ENCODE data around the gene ADAMTS4. TPM values are rescaled to one million over a fixed set of nuclear protein-coding genes. Genes with fewer than 3 reads are reported as not detected.
A peak's percentile ranks its signal among the peaks of the same experiment; 100 is the strongest.

ADAMTS4 gene
- total and polyA plus RNA-seq, 5 experiments from 2014 or later, result 0.07 to 7.0 (median 0.34) TPM

DNA sequence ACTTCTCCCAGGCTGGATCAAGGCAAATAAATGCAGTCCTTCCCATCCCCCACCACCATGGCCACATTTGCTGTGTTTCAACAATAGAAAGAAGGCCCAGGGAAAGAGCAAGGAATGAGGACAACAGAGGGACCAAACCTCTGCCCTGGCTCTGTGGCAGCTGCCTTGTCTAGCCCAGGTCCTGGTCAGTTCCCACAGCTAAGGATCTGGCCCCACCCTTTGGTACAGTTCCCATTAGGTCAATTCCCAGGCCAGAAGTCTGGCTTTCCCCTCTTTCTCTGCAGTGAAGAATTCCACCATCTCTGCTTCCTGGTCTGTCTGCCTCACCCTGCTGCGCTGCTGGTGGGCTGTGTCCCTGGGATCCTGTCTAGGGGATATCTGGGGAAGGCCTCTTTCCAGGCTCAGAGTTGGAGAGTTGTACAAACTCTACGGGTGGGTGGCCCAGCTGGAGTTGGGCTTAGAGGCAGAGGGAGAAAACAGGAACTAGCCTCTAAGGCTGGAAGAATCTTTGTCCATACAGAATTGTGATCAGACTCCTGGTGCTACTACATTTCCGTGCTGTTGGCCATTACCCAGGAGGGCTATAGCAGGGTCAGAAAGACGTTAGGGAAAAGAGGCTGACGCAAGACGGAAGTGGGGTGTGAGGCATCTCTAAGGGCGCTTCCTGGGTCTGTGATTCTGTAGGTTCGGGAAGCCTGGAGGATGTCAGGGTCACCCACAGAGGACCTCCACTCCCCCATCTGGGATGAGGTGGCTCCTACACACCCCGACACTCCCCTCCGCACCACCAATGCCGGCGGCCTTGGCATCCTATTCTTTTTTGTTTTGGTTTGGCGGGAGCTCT is 2.4 kb upstream of the ADAMTS4 start:
- H3K27me3 Mint-ChIP-seq, result no peaks in the 10 kb centered on the region
- DNase-seq, result no peak
- peaks cover 29 to 75% (median 66%) of the 10 kb centered on the region in 4 donors for H3K4me1 Mint-ChIP-seq

GRCh38 chr1:161200421-161200991 is 1.7 kb upstream of the ADAMTS4 start:
- Mint-ChIP-seq H3K27me3 (no peaks in the 10 kb centered on the region), H3K36me3 (peaks cover 0 to 19% (median 7%) of the 10 kb centered on the region in 3 donors), H3K4me1 (peaks cover 29 to 74% (median 61%) of the 10 kb centered on the region in 4 donors), H3K27ac (peak overlapping the region; percentile 92 to 99 (median 98)), H3K9me3 (no peaks in the 10 kb centered on the region), H3K4me3 (peak overlapping the region; percentile 40 to 97 (median 92))
- POLR2A ChIA-PET, result interaction anchor here (1.0 to 7.3 kb wide), 8 partner anchors 8 to 181 kb away, joined by 3 to 231 read pairs (median 34); partner anchors contain the start of genes APOA2, B4GALT3, FCER1G and PPOX
- ATAC-seq (peak in 1 of 2 donors; percentile 17), DNase-seq (peak in 2 of 10 donors; percentile 30 to 34)

More for the DNA sequence above, 2.4 kb upstream of the ADAMTS4 start:
- Mint-ChIP-seq H3K4me3 (peak overlapping the region; percentile 92 to 97 (median 94)), H3K36me3 (peaks cover 0 to 25% (median 7%) of the 10 kb centered on the region in 3 donors), H3K27ac (peak overlapping the region; percentile 95 to 99 (median 99)), H3K9me3 (no peaks in the 10 kb centered on the region)
- ATAC-seq, result peak in 1 of 2 donors; percentile 1
- POLR2A ChIA-PET, result interaction anchor here (0.8 to 7.3 kb wide), 25 partner anchors 9 to 191 kb away, joined by 3 to 231 read pairs (median 7); partner anchors contain the start of genes APOA2, B4GALT3, FCER1G and PPOX

GRCh38 chr1:161199506-161200139 is 769 bp upstream of the ADAMTS4 start:
- no peak for DNase-seq
- peaks cover 29 to 77% (median 62%) of the 10 kb centered on the region in 4 donors for H3K4me1 Mint-ChIP-seq
- H3K27me3 Mint-ChIP-seq, result no peaks in the 10 kb centered on the region
- H3K9me3 Mint-ChIP-seq, result no peaks in the 10 kb centered on the region
- peak overlapping the region in 7 of 10 donors; percentile 58 to 97 (median 94) for H3K4me3 Mint-ChIP-seq
- ATAC-seq, result no peak
- peaks cover 0 to 10% (median 7%) of the 10 kb centered on the region in 3 donors for H3K36me3 Mint-ChIP-seq
- POLR2A ChIA-PET, result interaction anchor here (0.6 to 6.5 kb wide), 5 partner anchors 8 to 26 kb away, joined by 3 to 90 read pairs (median 6); partner anchors contain the start of gene TOMM40L
- peak overlapping the region; percentile 75 to 99 (median 97) for H3K27ac Mint-ChIP-seq

DNA sequence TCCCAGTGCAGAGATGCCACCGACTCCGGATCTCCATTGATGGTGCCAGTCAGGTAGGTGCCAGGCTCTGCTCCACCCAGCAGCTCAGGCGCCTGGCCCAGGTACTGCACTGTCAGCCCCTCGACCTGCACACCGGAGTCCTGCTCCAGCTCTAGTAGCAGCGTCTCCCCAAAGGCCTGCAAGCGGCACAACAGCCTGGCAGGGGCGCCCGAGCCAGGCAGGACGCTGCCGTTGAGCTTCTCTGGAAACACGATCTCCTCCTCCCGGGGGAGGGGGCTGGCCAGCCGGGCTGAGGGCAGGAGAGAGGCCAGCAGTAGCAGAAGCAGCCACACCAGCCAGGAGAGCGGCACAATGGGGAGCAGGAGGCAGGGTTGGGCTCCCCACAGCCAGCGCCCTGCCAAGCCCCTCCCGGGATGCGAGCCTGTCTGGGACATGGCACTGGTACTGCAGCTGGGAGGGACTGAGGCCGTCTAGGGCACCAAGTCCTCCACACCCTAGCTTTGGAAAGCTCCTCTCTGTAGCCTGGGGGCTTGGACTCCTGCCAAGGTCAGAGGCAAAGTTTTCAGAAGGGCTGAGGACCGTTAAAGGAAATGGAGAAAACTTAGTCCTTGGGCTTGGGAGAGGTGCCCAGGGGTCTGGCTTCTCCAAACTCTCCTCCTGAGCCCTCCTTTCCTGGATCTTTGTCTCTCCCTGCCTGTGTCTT is 509 bp downstream of the ADAMTS4 start:
- Mint-ChIP-seq H3K4me3 (no peak overlapping the region), H3K27me3 (no peaks in the 10 kb centered on the region), H3K36me3 (no peaks in the 10 kb centered on the region), H3K9me3 (no peaks in the 10 kb centered on the region), H3K27ac (peak overlapping the region in 4 of 10 donors; percentile 50 to 95 (median 69)), H3K4me1 (peaks cover 21 to 72% (median 53%) of the 10 kb centered on the region in 4 donors)
- no peak for DNase-seq
- POLR2A ChIA-PET, result interaction anchor here (1.9 to 6.5 kb wide), 3 partner anchors 17 to 33 kb away, joined by 8 to 90 read pairs (median 11); partner anchors contain the start of genes PPOX and TOMM40L
- ATAC-seq, result no peak

- Mint-ChIP-seq H3K27me3 (no peaks in the 10 kb centered on the region), H3K27ac (peak overlapping the region in 3 of 10 donors; percentile 40 to 84 (median 43)), H3K4me3 (peak overlapping the region in 1 of 10 donors; percentile 51), H3K36me3 (no peaks in the 10 kb centered on the region), H3K9me3 (no peaks in the 10 kb centered on the region), H3K4me1 (peaks cover 22 to 72% (median 55%) of the 10 kb centered on the region in 4 donors)
- POLR2A ChIA-PET, result interaction anchor here (1.9 to 3.5 kb wide), 3 partner anchors 28 to 109 kb away, joined by 6 to 11 read pairs (median 8); partner anchors contain the start of genes PPOX and TOMM40L
- DNase-seq, result no peak
- ATAC-seq, result no peak
Observed at GRCh38 chr1:161197560-161198193, 1.2 kb downstream of the ADAMTS4 start.

GRCh38 chr1:161196521-161197451 is 2.1 kb downstream of the ADAMTS4 start:
- no peaks in the 10 kb centered on the region for H3K27me3 Mint-ChIP-seq
- DNase-seq (no peak), ATAC-seq (no peak)
- H3K27ac Mint-ChIP-seq, result peak overlapping the region in 2 of 10 donors; percentile 13 to 52
- peaks cover 25 to 72% (median 60%) of the 10 kb centered on the region in 4 donors for H3K4me1 Mint-ChIP-seq
- POLR2A ChIA-PET, result interaction anchor here (0.6 to 3.5 kb wide), 6 partner anchors 10 to 110 kb away, joined by 4 to 25 read pairs (median 7); partner anchors contain the start of genes PPOX and TOMM40L
- no peaks in the 10 kb centered on the region for H3K36me3 Mint-ChIP-seq
- H3K4me3 Mint-ChIP-seq, result no peak overlapping the region
- no peaks in the 10 kb centered on the region for H3K9me3 Mint-ChIP-seq

DNA sequence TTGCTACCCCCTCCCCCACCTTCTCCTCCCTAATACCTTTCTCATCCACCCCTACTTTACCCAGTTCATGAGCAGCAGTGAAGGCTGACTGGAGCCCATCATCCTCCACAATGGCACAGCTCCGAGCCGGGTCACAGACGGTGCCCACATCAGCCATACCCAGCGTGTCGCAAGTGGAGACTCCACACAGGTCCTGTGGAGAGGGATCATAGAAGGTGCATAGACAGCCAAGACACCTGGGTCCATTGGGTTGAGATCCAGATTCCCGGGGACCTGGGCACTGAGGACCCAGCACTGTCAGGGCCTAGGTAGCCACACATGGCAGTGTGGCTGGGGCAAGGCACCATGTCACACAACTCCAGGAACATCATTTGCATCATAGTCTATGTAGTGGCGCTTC is 2.7 kb downstream of the ADAMTS4 start:
- no peak for ATAC-seq
- POLR2A ChIA-PET, result interaction anchor here (2.5 to 5.8 kb wide), 3 partner anchors 14 to 110 kb away, joined by 6 to 48 read pairs (median 25); partner anchors contain the start of gene PPOX
- peak overlapping the region in 4 of 10 donors; percentile 13 to 71 (median 48) for H3K27ac Mint-ChIP-seq

DNA sequence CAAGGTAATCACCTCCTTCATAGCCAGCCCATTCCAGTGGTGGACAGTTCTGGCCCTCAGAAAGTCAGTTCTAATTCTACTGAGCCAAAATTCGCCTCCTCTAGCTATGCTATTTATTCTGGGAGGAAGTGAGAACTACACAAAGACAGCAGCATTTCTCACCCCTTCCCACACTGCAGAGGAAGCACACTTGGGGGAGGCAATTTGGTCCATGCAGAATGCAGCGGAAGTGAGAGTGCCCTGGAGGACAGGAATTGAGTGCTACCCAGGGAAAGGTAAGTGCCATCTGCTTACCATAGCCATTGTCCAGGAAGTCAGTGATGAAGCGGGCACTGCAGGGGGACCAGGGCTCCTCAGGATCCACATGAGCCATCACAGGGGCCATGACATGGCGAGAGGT is 3.7 kb downstream of the ADAMTS4 start:
- no peak for DNase-seq
- peak overlapping the region in 9 of 10 donors; percentile 58 to 92 (median 86) for H3K27ac Mint-ChIP-seq
- no peak for ATAC-seq
- no peaks in the 10 kb centered on the region for H3K27me3 Mint-ChIP-seq
- peaks cover 13 to 60% (median 48%) of the 10 kb centered on the region in 4 donors for H3K4me1 Mint-ChIP-seq
- no peaks in the 10 kb centered on the region for H3K9me3 Mint-ChIP-seq
- POLR2A ChIA-PET, result interaction anchor here (1.8 to 5.8 kb wide), 4 partner anchors 14 to 31 kb away, joined by 7 to 48 read pairs (median 18); partner anchors contain the start of genes PPOX and TOMM40L
- peak overlapping the region in 5 of 10 donors; percentile 23 to 68 (median 37) for H3K4me3 Mint-ChIP-seq
- no peaks in the 10 kb centered on the region for H3K36me3 Mint-ChIP-seq

More for the DNA sequence above, 2.7 kb downstream of the ADAMTS4 start:
- no peaks in the 10 kb centered on the region for H3K36me3 Mint-ChIP-seq
- H3K9me3 Mint-ChIP-seq, result no peaks in the 10 kb centered on the region
- DNase-seq, result no peak
- H3K27me3 Mint-ChIP-seq, result no peaks in the 10 kb centered on the region
- H3K4me1 Mint-ChIP-seq, result peaks cover 20 to 67% (median 56%) of the 10 kb centered on the region in 4 donors
- H3K4me3 Mint-ChIP-seq, result no peak overlapping the region

GRCh38 chr1:161193561-161194235 is 5.2 kb downstream of the ADAMTS4 start:
- Mint-ChIP-seq H3K36me3 (no peaks in the 10 kb centered on the region), H3K4me3 (no peak overlapping the region), H3K4me1 (peaks cover 10 to 59% (median 43%) of the 10 kb centered on the region in 4 donors), H3K9me3 (no peaks in the 10 kb centered on the region), H3K27ac (peak overlapping the region in 4 of 10 donors; percentile 8 to 91 (median 34)), H3K27me3 (no peaks in the 10 kb centered on the region)
- POLR2A ChIA-PET, result interaction anchor here (0.6 to 5.8 kb wide), 12 partner anchors 7 to 120 kb away, joined by 3 to 59 read pairs (median 6); partner anchors contain the start of genes APOA2, NDUFS2, PPOX and SDHC
- ATAC-seq, result no peak
- no peak for DNase-seq

Data from naive thymus-derived CD8-positive, alpha-beta T cell (primary cell).